GM21367 (cell line): ENCODE results near the gene TOLLIP.
A peak's percentile ranks its signal among the peaks of the same experiment; 100 is the strongest.

Experiments
- ATAC-seq: cut with Tn5 transposase; IDR thresholded peaks from one replicate; pipeline ENCODE4 v1.9.1; 2021; ENCODE audit not compliant: unreplicated experiment

Gene TOLLIP

GRCh38 chr11:1317993-1318392 lies 8.6 kb upstream of the TOLLIP start:
- ATAC-seq = no peak

- ATAC-seq = no peak
Measured at GRCh38 chr11:1317432-1317831, 8.0 kb upstream of the TOLLIP start.

GRCh38 chr11:1310772-1311468 lies 1.5 kb upstream of the TOLLIP start:
- ATAC-seq = no peak

GRCh38 chr11:1310318-1310687 lies 871 bp upstream of the TOLLIP start:
- no peak for ATAC-seq

- ATAC-seq = peak; percentile 34
Measured at GRCh38 chr11:1308743-1309497, 512 bp downstream of the TOLLIP start.

- no peak for ATAC-seq
Measured at GRCh38 chr11:1307998-1308742, 1.3 kb downstream of the TOLLIP start.

- no peak for ATAC-seq
Measured at GRCh38 chr11:1307163-1307870, 2.1 kb downstream of the TOLLIP start.

- ATAC-seq = no peak
Measured at GRCh38 chr11:1306186-1307162, 3.0 kb downstream of the TOLLIP start.

GRCh38 chr11:1305501-1306056 lies 3.9 kb downstream of the TOLLIP start:
- no peak for ATAC-seq

GRCh38 chr11:1305063-1305495 lies 4.4 kb downstream of the TOLLIP start:
- no peak for ATAC-seq

- ATAC-seq = no peak
Measured at GRCh38 chr11:1304380-1304779, 5.1 kb downstream of the TOLLIP start.

GRCh38 chr11:1303973-1304372 lies 5.5 kb downstream of the TOLLIP start:
- no peak for ATAC-seq

GRCh38 chr11:1303126-1303821 lies 6.2 kb downstream of the TOLLIP start:
- no peak for ATAC-seq

GRCh38 chr11:1302461-1303125 lies 6.8 kb downstream of the TOLLIP start:
- no peak for ATAC-seq

- ATAC-seq = no peak
Measured at GRCh38 chr11:1302041-1302460, 7.4 kb downstream of the TOLLIP start.

GRCh38 chr11:1301220-1302000 lies 8.0 kb downstream of the TOLLIP start:
- ATAC-seq = no peak

GRCh38 chr11:1300569-1301187 lies 8.8 kb downstream of the TOLLIP start:
- no peak for ATAC-seq
